Upper lobe of right lung (tissue), 1 donor: ENCODE results near the gene CPLX3. TPM values are rescaled to one million over a fixed set of nuclear protein-coding genes. Genes with fewer than 3 reads are reported as not detected.
A peak's percentile ranks its signal among the peaks of the same experiment; 100 is the strongest.

Experiments
- ATAC-seq: fragments of 200-7000 bp; cut with Tn5 transposase; one replicate; pipeline ENCODE4 v1.9.1; 2020; ENCODE audit warnings: mild to moderate bottlenecking, moderate library complexity
- DNase-seq: peaks from one replicate; pipeline ENCODE4 v3.0.0-alpha.2; 2020
- H3K27ac ChIP-seq: fragments of 200-600 bp; one replicate; pipeline ENCODE4 v1.8.0; 2022
- H3K27me3 ChIP-seq: fragments of 200-600 bp; one replicate; pipeline ENCODE4 v1.8.0; 2022; ENCODE audit warnings: mild to moderate bottlenecking
- H3K36me3 ChIP-seq: fragments of 200-600 bp; one replicate; pipeline ENCODE4 v1.8.0; 2022
- H3K4me1 ChIP-seq: fragments of 200-600 bp; one replicate; pipeline ENCODE4 v1.8.0; 2022
- H3K4me3 ChIP-seq: fragments of 200-600 bp; one replicate; pipeline ENCODE4 v1.8.0; 2022; ENCODE audit warnings: mild to moderate bottlenecking
- H3K9me3 ChIP-seq: fragments of 200-600 bp; one replicate; pipeline ENCODE4 v1.8.0; 2022
- CTCF ChIP-seq: fragments of 200-600 bp; IDR thresholded peaks from one replicate; pipeline ENCODE4 v1.8.0; 2022; ENCODE audit warnings: antibody characterized with exemption
- intact Hi-C: fragments of 100-400 bp; cut with DNase I; formaldehyde crosslinking; loops from one replicate; pipeline ENCODE4 v1.11.0; 2022
- total RNA-seq: library from RNA; stranded (reverse); fragmentation: NEBNext Ultra II Directional; extraction: Animal tissue kit (Norgen Biotek cat#: 25700); gene quantifications from one replicate; pipeline ENCODE4 v1.2.1, GENCODE V29; 2021
- donor health status: DM: no; HTN: yes; CAD: no; lungs with severe emphysema.

Gene CPLX3
- total RNA-seq, 1 donor from 2014 or later: not detected

GRCh38 chr15:74857082-74857655, 30.7 kb downstream of the CPLX3 start:
- intact Hi-C loops: no loop called here
- Histone ChIP-seq H3K4me3 (no peak overlapping the region), H3K27me3 (no peaks in the 10 kb centered on the region), H3K9me3 (no peaks in the 10 kb centered on the region), H3K36me3 (peaks cover 23% of the 10 kb centered on the region), H3K4me1 (peaks cover 25% of the 10 kb centered on the region), H3K27ac (no peak overlapping the region)
- ATAC-seq (peak; percentile 45), DNase-seq (no peak)
- no peak for TF ChIP-seq CTCF

GRCh38 chr15:74857671-74858368, 31.4 kb downstream of the CPLX3 start:
- intact Hi-C loops: no loop called here

GRCh38 chr15:74858369-74858740, 31.9 kb downstream of the CPLX3 start:
- DNase-seq: no peak

More at GRCh38 chr15:74857671-74858368, 31.4 kb downstream of the CPLX3 start:
- ATAC-seq (no peak), DNase-seq (no peak)
- Histone ChIP-seq H3K4me3 (no peak overlapping the region), H3K36me3 (peaks cover 17% of the 10 kb centered on the region), H3K27ac (no peak overlapping the region), H3K4me1 (peaks cover 25% of the 10 kb centered on the region), H3K9me3 (no peaks in the 10 kb centered on the region), H3K27me3 (no peaks in the 10 kb centered on the region)
- TF ChIP-seq CTCF: no peak

GRCh38 chr15:74863239-74864056, 37.0 kb downstream of the CPLX3 start:
- Histone ChIP-seq H3K9me3 (no peaks in the 10 kb centered on the region), H3K4me3 (no peak overlapping the region)
- intact Hi-C loops: no loop called here

More at GRCh38 chr15:74858369-74858740, 31.9 kb downstream of the CPLX3 start:
- intact Hi-C loops: no loop called here
- Histone ChIP-seq H3K27me3 (no peaks in the 10 kb centered on the region), H3K27ac (no peak overlapping the region), H3K9me3 (no peaks in the 10 kb centered on the region), H3K4me1 (peaks cover 28% of the 10 kb centered on the region), H3K36me3 (peaks cover 11% of the 10 kb centered on the region), H3K4me3 (no peak overlapping the region)
- TF ChIP-seq CTCF: no peak
- ATAC-seq: no peak

GRCh38 chr15:74864296-74864695, 37.9 kb downstream of the CPLX3 start:
- H3K27ac ChIP-seq: no peak overlapping the region
- intact Hi-C loops: no loop called here
- H3K36me3 ChIP-seq: no peaks in the 10 kb centered on the region
- ATAC-seq (no peak), DNase-seq (no peak)
- no peaks in the 10 kb centered on the region for H3K27me3 ChIP-seq
- H3K9me3 ChIP-seq: no peaks in the 10 kb centered on the region
- no peak for TF ChIP-seq CTCF
- peaks cover 53% of the 10 kb centered on the region for H3K4me1 ChIP-seq
- no peak overlapping the region for H3K4me3 ChIP-seq

More at GRCh38 chr15:74863239-74864056, 37.0 kb downstream of the CPLX3 start:
- no peak for TF ChIP-seq CTCF
- DNase-seq: no peak
- H3K4me1 ChIP-seq: peaks cover 45% of the 10 kb centered on the region
- ATAC-seq: peak; percentile 11
- H3K27me3 ChIP-seq: no peaks in the 10 kb centered on the region
- peak overlapping the region; percentile 36 for H3K27ac ChIP-seq
- no peaks in the 10 kb centered on the region for H3K36me3 ChIP-seq
